NCI-H2107 treated with DMSO at 0.1 percent for 48 hours (cell line): ENCODE data around the gene CPT1B.

Source experiments
- DNase-seq: peaks from one replicate; lab custom pipeline; 2025; ENCODE audit not compliant: unreplicated experiment; lab: John Stamatoyannopoulos, UW

CPT1B gene

DNA sequence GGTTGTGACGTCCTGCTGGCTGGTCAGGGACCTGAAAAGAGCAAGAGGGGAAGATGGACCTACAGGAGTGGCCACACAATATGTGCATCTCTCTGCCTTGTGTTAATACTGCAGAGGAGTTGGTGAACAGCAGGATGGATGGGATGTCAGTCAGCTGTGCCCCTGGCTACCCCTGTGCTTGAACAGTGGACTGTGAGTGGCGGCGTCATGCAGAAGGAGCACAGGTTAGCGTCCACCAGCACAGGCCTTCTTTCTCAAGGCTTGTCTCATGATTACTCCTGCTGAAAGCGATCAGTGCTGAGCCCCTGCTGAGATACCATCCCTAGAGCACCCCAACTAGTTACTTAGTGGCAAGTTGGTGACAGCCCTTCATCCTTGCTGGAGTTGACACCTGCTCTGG lies 8.2 kb upstream of the CPT1B start:
- DNase-seq, result no peak

DNA sequence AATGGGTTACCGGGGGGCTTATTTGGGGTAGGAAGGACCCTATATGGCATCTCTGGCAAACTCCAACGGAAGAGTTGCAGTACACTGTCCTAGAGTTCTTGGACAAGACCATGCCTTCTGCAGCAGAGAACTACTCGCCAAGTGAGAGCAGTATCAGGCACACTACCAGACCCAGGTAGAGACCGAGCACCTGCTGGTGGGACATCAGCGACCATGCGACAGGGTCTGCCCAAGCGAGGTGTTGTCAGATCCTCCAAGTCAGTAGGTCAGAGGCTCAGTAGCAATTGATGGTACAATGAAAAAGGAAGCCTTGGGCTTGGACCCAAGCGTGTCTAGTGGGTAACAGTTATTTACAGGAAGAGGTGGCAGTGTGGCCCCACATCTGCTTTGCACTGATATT lies 7.6 kb upstream of the CPT1B start:
- no peak for DNase-seq

GRCh38 chr22:50585238-50585637 lies 7.0 kb upstream of the CPT1B start:
- no peak for DNase-seq

DNA sequence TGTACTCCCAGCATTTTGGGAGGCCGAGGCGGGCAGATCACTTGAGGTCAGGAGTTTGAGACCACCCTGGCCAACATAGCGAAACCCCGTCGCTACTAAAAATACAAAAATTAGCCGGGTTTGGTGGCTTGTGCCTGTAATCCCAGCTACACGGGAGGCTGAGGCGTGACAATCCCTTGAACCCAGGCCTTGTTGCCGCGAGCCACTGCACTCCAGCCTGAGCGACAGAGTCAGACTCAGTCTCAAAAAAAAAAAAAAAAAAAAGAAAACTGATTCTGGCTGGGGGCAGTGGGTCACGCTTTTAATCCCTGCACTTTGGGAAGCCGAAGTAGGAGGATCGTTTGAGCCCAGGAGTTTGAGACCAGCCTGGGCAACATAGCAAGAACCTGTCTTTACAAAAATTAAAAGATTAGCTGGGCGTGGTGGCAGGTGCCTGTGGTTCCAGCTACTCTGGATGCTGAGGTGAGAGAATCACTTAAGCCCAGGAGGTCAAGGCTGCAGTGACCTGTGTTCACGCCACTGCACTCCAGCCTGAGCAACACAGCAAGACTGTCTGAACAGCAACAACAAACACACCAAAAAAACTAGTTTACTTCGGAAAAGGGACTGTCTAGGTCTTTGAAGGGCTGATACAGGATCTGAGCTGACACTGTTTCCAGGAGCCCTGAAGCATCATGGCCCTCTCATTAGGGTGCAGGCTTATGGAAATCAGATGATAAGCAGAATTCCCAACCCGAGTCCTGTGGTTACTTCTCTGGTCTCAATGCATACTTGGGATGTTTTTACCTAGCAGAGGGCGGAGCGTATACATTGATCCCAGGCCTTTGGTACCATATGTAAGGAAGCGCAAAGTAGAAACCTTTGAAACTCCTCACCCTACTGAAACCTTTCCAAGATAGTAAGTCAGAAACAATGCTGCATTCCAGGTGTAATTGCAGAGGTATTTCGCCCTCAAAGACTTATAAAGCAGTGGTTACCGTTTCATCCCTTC lies 6.2 kb upstream of the CPT1B start:
- no peak for DNase-seq

- DNase-seq, result no peak
Observed at GRCh38 chr22:50583294-50583861, 5.2 kb upstream of the CPT1B start.

- DNase-seq, result peak; percentile 86
Observed at GRCh38 chr22:50582493-50583293, 4.5 kb upstream of the CPT1B start, which contains the start of gene CHKB. Gene CHKB, minus strand, starts transcription at chr22:50582849. Its CDS starts 68 bp downstream, at chr22:50582781.

DNA sequence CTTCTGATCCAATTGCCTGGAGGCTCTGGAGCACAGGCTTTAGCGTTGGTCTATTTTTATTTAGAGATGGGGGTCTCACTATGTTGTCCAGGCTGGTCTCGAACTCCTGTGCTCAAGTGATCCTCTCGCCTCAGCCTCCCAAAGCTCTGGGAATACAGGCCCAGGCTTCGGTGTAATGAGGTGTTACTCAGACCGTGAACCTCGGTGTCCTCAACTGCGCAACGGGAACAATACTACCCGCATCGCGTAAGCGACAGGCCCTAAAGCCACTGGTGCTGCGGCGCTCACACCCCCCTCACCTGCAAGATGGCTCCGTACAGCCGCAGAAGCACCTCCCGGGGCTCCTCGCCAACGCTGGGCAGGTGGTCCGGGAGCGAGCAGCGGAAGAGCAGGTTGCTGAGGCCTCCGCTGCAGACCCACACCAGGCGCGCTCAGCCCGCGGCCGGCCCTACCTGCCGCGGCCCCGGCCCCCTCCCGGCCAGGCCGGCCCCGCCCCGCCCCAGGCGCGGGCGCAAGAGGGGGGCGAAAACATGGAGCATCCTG lies 3.8 kb upstream of the CPT1B start:
- DNase-seq, result no peak

- no peak for DNase-seq
Observed at GRCh38 chr22:50581031-50581949, 3.1 kb upstream of the CPT1B start.

- no peak for DNase-seq
Observed at GRCh38 chr22:50579752-50580151, 1.5 kb upstream of the CPT1B start.

DNA sequence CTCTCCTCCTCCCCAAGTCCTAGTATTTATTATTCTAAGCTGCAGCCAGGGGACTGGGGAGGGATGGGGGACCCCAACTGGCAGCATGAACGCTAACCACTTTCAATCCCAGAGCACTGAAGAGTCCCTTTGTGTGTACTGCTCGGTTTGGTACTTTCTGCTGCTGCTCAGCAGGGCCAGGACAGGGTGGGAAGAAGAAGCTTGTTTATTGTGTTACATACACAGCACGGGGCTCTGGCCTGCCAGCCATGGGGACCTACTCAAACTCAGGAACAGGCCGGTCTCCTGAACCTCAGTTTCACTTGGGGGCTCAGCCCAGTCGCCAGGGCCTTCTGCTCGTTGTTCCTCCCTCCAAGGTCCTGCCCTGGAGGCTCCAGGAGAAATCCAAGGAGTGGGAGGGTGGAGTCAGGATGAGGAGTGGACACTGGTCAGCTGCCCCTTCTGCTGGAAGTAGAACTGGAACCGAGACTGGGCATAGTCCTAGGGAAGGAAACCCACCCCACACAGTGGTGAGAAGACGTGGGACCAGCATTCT lies 616 bp upstream of the CPT1B start:
- DNase-seq, result no peak

DNA sequence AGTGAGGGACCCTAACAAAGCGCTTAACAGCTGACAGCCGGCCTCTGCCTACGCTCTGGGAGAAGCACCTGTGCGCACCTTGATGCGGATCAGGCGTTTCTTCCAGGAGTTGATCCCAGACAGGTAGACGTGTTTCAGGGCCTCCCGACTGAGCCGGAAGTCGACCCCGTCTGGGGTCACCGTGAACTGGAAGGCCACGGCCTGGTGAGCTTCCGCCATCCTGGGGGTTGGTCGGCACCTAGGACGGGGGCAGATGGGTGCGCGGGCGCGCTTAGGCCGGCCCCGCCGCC lies 585 bp downstream of the CPT1B start:
- DNase-seq, result no peak

DNA sequence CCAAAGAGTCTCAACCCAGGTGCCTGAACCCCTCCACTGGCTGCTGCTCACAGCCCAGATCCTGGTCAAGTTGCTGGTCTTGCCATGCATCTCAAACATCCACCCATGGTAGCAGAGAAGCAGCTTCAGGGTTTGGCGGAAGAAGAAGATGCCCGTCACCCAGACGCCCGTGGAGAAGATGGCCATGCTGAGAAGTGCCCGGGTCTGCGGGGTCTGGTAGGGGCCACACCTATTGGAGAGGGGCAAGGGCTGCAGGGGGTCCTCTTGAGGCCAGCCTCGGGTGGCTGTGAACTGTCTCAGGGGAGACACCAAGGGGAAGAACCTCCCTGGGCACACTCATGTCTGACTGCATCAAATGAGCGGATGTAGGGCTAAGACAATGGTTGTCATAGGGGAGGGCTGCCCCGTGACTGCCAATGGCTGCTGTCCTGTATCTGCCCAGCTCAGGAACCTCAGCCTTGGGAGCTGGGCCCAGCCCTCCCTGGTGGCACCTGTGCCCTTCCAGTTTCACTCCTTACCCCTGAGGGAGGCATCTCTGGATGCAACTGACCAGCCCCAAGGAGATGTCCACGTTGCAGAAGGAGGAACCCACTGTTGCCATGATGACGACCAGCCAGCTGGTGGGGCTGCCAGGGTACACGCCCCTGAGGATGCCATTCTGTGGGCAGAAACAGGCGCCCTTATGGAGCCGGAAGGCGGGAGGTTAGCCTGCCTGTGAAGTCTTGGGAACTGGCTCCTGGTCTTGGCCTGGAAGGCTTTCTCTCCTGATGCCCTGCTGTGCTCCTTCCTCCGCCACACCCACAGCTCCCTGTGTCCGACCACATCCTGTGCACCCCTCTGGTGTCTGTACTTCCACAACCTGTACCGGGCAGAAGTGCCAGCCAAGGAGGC lies 1.2 kb downstream of the CPT1B start:
- DNase-seq, result no peak

- no peak for DNase-seq
Observed at GRCh38 chr22:50576070-50576469, 2.2 kb downstream of the CPT1B start.

GRCh38 chr22:50575426-50575941 lies 2.7 kb downstream of the CPT1B start:
- no peak for DNase-seq

- DNase-seq, result no peak
Observed at GRCh38 chr22:50574383-50574755, 3.9 kb downstream of the CPT1B start.

DNA sequence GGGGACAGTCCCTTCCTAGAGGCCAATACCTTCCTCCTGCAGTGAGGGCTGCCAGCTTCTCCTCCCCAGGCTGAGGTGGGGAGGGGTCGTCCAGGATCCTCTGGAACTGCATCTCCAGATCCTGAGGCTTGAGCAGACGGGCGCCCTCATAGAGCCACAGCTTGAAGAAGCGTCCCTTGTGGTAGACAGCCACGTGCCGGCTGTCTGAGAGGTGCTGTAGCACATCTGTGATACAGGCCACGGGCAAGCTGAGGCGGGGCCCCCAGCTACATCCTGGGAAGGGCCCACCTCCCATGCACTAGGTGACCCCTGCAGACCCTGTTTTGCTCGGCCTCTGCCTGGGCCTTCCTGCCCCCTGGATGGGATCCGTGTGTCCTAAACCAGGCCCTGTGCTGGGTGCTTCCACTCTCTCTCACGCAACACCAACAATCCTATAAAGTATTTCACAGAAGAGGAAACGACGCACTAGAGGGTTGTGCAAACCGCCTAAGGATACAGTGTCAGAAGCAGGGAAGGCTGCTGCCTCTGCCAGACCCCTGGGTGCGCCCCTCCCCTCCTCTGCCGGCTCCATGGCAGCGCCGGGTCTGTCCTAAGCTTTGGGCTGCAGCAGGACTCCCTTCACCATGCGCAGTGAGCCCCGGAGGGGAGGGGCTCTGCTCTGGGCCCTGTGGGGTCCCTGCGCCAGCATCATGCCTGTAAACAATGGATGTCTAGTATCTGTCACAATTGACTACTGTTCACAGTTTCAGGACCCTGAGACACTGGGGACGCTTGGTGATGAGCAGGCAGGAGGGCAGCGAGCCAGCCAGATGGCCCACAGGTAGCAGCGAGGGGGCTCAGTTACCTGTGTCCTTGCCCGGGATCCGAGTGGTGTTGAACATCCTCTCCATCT lies 4.5 kb downstream of the CPT1B start:
- no peak for DNase-seq

DNA sequence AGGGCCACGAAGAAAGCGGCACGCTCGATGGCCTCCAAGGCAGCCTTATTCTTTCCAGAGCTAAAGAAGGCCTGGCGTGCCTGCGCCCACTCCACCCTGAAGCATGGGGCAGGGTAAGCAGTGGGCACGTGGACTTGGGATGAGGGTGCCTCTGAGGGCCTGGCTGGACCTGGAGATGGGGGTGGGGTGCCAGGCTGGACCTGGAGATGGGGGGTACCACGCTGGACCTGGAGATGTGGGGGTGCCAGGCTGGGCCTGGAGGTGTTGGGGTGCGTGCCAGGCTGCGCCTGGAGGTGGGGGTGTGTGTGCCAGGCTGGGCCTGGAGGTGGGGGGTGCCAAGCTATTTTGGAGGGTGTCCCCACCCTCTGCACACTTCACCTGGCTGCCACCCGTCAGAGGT lies 5.3 kb downstream of the CPT1B start:
- no peak for DNase-seq
